T-helper 9 cell (primary cell): ENCODE results near the gene HDLBP.
"Not testable (repeated sequence)": the region's sequence is repeated elsewhere in the genome, so short reads cannot be mapped to it uniquely, and the experiment has no call there.

ENCODE experiments used
- DNase-seq: peaks from one replicate; pipeline ENCODE4 v3.0.0-alpha.2; 2020

The HDLBP gene

GRCh38 chr2:241304039-241304670 lies 11.3 kb downstream of the HDLBP start:
- no peak for DNase-seq

GRCh38 chr2:241302759-241303651 lies 12.5 kb downstream of the HDLBP start:
- DNase-seq: no peak

DNA sequence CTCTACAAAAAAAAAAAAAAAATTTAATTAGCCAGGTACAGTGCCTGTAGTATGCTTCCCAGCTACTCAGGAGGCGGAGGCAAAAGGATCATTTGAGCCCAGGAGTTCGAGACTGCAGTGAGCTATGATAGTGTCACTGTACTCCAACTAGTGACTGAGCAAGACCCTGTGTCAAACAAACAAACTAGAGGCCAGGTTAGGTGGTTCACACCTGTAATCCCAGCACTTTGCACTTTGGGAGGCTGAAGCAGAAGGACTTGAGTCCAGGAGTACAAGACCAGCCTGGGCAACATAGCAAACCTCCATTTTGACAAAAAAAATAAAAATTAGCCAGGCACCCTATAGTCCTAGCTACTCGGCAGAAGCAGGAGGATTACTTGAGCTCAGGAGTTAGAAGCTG lies 13.4 kb downstream of the HDLBP start:
- DNase-seq: no peak

- DNase-seq: peak; percentile 23
Observed at GRCh38 chr2:241300000-241300399, 15.5 kb downstream of the HDLBP start.

GRCh38 chr2:241298673-241299072 lies 16.8 kb downstream of the HDLBP start:
- DNase-seq: no peak

- DNase-seq: no peak
Observed at GRCh38 chr2:241296767-241297166, 18.7 kb downstream of the HDLBP start.

DNA sequence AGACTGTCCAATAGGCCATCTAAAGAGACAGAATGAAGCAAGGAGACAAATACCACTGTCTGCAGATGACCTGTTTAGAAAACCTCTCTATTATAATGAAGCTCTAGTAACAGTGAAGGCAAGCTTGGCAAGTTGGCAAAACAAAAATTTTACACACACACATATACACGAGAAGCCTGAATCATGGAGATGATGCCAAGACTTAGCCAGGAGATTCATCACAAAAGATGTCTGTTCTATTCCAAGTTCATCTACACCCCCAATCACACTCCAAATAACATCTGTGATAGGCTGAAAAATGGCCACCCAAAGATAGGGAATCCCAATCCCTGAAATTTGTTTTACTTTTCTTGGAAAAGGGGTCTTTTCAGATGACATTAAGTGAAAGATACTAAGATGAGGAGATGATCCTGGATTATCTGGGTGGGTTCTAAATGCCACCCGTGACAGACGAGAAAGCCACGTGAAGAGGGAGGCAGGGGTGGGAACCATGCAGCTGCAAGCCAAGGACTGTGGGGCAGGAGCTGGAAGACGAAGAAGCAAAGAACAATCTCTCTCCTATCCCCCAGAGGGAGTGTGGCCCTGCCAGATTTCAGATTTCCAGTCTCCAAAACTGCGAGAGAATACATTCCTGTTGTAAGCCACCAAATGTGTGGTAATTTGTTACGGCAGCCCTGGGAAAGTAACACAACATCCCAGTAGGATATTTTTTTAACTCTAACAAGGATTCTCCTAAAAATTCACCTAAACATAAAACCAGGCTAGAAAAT lies 20.0 kb downstream of the HDLBP start:
- DNase-seq: no peak

GRCh38 chr2:241293378-241293797 lies 22.1 kb downstream of the HDLBP start:
- not testable (repeated sequence) for DNase-seq

DNA sequence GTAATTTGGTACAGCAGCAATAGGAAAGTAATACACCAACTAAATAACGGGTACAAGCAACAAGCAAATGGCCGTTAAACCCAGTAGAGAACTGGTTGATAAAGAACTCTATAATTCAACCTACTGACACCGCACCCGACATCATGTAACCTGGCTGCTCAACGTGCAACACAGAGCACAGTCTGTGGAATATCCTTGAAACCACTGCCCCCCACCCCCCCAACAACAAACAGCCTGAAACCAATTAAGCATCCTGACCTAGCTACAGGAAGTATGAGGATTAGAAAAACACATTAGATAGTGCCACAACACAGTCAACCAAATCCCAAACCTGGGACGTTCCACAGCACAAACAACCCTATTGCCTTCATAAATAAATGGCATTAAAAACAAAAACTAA lies 23.5 kb downstream of the HDLBP start:
- no peak for DNase-seq

DNA sequence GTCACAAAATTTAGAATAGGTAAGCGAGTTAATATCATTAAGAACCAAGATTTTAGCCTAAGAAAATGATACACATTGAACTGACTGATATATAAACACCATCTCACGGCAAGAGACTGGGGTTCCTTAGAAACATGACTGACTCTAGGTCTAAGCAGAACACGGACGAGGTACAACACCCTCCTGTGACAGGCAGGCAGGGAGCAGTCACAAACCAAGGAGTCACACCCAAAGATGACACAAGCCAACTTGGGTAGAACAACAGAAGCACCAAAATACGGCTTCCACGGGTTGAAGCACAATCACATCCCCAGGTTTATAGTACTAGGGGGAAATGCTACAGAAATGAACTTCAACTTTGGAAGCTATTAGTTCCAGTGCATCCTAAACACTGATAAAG lies 24.3 kb downstream of the HDLBP start:
- no peak for DNase-seq

DNA sequence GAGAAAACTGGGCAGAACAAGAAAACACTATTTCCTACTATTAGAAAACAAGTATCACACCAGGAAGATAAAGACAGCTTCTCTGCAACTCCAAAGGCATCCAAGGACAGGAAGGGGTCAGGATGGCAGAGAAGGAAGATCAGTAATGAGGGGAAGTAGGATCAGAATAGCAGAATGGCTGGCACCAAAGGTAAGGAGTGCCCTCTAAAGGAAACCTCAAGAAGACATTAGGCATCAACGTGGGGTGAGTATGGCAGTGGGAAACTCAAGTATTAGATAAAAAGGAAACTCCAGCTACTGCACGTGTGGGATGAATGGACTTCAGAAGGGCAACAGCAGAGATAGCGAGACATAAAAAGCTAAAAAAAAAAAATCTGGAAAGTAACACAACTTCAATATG lies 25.9 kb downstream of the HDLBP start:
- DNase-seq: no peak

- DNase-seq: no peak
Observed at GRCh38 chr2:241289053-241289452, 26.4 kb downstream of the HDLBP start.

- DNase-seq: no peak
Observed at GRCh38 chr2:241288324-241288888, 27.1 kb downstream of the HDLBP start.

GRCh38 chr2:241286348-241287090 lies 29.0 kb downstream of the HDLBP start:
- DNase-seq: no peak

- no peak for DNase-seq
Observed at GRCh38 chr2:241285596-241285995, 29.9 kb downstream of the HDLBP start.

- DNase-seq: no peak
Observed at GRCh38 chr2:241282555-241282954, 32.9 kb downstream of the HDLBP start.

DNA sequence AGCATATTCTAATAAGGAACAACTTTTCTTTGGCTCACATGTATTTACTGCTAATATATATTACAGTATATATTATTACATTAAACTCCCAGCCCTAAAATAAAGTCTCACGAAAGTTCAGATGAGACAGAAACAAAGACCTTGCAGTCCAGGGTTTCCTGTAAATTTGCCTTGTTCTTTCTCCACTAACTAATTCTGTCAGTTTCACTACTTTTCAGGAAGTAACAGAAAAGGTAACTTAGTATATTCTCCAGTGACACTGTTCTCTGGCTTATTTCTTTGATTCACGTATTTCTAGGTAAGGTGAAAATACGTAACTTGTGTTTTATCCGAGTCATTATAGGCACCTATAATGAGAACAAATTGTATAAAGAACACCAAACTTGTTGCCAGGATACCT lies 35.2 kb downstream of the HDLBP start:
- DNase-seq: no peak

GRCh38 chr2:241279828-241280227 lies 35.6 kb downstream of the HDLBP start:
- DNase-seq: no peak

GRCh38 chr2:241279413-241279812 lies 36.1 kb downstream of the HDLBP start:
- DNase-seq: no peak

GRCh38 chr2:241278306-241278705 lies 37.2 kb downstream of the HDLBP start:
- not testable (repeated sequence) for DNase-seq

DNA sequence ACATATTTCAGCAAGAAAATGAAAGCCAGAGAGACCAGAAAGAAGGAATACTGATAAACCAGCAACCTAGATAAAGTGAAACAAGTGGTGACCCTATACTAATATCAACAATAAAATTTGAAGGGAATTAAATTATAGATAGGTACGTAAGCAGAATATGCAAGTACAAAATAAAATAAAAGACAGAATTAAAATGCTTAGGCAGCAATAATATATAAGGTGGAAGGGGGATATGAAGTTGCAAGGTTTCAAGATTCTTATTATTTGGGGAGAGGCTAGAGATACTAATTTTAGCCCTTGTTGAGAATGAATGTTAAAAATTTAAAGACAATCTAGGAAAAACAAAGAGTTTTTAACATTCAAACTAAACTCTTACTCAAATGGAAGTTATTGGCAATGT lies 39.6 kb downstream of the HDLBP start:
- no peak for DNase-seq

DNA sequence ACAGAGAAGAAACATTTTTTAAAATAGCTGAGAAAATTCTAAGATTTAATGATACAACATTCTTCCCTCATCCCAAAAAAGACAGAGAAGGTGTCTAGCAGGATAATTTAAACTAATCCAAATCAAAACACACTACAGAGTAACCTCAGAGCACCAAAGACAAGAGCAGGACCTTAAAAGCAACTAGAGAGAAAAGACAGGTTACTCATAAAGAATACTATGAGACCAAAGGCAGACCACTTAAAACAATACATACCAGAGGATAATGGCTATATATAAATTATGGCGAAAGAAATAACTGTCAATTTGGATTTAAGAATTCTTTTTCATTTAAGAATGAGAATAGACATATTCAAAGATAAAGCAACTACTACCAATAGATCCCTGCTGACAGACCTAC lies 40.0 kb downstream of the HDLBP start:
- DNase-seq: no peak
